Chondrocyte (in vitro differentiated cells): ENCODE results near the gene CFB. TPM values are rescaled to one million over a fixed set of nuclear protein-coding genes. Genes with fewer than 3 reads are reported as not detected.
A peak's percentile ranks its signal among the peaks of the same experiment; 100 is the strongest.

Experiments used
- DNase-seq: peaks from one replicate; pipeline ENCODE4 v3.0.0; 2021; ENCODE audit warnings: mixed read lengths, low spot score
- H3K27ac Mint-ChIP-seq: one replicate; pipeline ENCODE4 v1.8.0; 2021; ENCODE audit warnings: mild to moderate bottlenecking, moderate library complexity, mixed read lengths; ENCODE audit not compliant: unreplicated experiment
- H3K27me3 Mint-ChIP-seq: 2 replicates; pipeline ENCODE4 v1.8.0; 2021; ENCODE audit warnings: low read depth, mixed read lengths
- H3K36me3 Mint-ChIP-seq: 2 replicates; pipeline ENCODE4 v1.8.0; 2021; ENCODE audit warnings: low read depth, mixed read lengths
- H3K4me1 Mint-ChIP-seq: 2 replicates; pipeline ENCODE4 v1.8.0; 2021; ENCODE audit warnings: low read depth, mild to moderate bottlenecking, mixed read lengths
- H3K4me3 Mint-ChIP-seq: one replicate; pipeline ENCODE4 v1.8.0; 2021; ENCODE audit warnings: mild to moderate bottlenecking, moderate library complexity, mixed read lengths; ENCODE audit not compliant: unreplicated experiment
- H3K9me3 Mint-ChIP-seq: 2 replicates; pipeline ENCODE4 v1.8.0; 2021; ENCODE audit warnings: low read depth, mixed read lengths
- CTCF ChIP-seq: fragments of 200-600 bp; sonication (generic); IDR thresholded peaks from 2 replicates; pipeline ENCODE4 v1.5.0; 2021; ENCODE audit warnings: antibody characterized with exemption, mild to moderate bottlenecking, moderate library complexity
- total RNA-seq: library from RNA; stranded (reverse); gene quantifications from 3 replicates; pipeline ENCODE4 v1.2.1, GENCODE V29; 2021

The CFB gene
- total RNA-seq, 1 donor from 2014 or later = 3.2 TPM

- TF ChIP-seq CTCF = no peak
- Mint-ChIP-seq H3K4me3 (no peak overlapping the region), H3K9me3 (no peaks in the 10 kb centered on the region), H3K27ac (peak overlapping the region; percentile 49), H3K27me3 (peaks cover 3% of the 10 kb centered on the region), H3K4me1 (peaks cover 18% of the 10 kb centered on the region), H3K36me3 (peaks cover 5% of the 10 kb centered on the region)
- DNase-seq = peak; percentile 64
These were observed 533 bp downstream of the CFB start for GRCh38 chr6:31946370-31946885.

DNA sequence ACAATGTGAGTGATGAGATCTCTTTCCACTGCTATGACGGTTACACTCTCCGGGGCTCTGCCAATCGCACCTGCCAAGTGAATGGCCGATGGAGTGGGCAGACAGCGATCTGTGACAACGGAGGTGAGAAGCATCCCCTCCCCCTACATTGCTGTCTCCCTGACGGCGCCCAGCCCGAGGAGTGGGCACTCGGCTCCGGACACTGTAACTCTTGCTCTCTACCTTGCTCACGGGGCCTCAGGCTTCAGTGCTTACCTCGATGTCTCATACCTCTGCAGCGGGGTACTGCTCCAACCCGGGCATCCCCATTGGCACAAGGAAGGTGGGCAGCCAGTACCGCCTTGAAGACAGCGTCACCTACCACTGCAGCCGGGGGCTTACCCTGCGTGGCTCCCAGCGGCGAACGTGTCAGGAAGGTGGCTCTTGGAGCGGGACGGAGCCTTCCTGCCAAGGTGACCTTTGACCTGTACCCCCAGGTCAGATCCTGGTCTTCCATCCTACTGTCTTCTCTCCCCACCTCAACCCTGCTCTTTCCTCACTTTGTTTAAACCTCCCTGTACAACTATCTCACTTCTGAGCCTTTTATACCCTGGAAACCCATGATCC lies 1.3 kb downstream of the CFB start:
- no peak overlapping the region for H3K4me3 Mint-ChIP-seq
- H3K27me3 Mint-ChIP-seq = peaks cover 3% of the 10 kb centered on the region
- H3K27ac Mint-ChIP-seq = no peak overlapping the region
- peak; percentile 69 for DNase-seq
- peaks cover 17% of the 10 kb centered on the region for H3K4me1 Mint-ChIP-seq
- no peak for TF ChIP-seq CTCF
- peaks cover 5% of the 10 kb centered on the region for H3K36me3 Mint-ChIP-seq
- H3K9me3 Mint-ChIP-seq = no peaks in the 10 kb centered on the region

GRCh38 chr6:31947864-31948263 lies 2.0 kb downstream of the CFB start:
- peaks cover 17% of the 10 kb centered on the region for H3K4me1 Mint-ChIP-seq
- no peak overlapping the region for H3K27ac Mint-ChIP-seq
- H3K36me3 Mint-ChIP-seq = peaks cover 6% of the 10 kb centered on the region
- no peak for TF ChIP-seq CTCF
- DNase-seq = no peak
- no peaks in the 10 kb centered on the region for H3K27me3 Mint-ChIP-seq
- no peak overlapping the region for H3K4me3 Mint-ChIP-seq
- no peaks in the 10 kb centered on the region for H3K9me3 Mint-ChIP-seq

DNA sequence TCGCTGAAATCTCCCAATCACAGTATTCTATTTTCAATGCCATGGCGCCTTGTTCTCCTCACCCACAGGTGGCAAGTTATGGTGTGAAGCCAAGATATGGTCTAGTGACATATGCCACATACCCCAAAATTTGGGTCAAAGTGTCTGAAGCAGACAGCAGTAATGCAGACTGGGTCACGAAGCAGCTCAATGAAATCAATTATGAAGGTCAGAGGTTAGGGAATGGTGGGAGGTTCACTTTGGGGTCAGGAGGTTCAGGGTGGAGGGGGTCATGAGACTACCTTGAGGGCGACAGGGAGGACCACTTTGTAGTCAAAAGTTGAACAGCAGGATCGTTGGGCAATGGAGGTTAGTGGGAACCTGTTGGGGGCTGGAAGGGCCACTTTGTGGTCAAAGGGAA lies 2.4 kb downstream of the CFB start:
- Mint-ChIP-seq H3K27me3 (no peaks in the 10 kb centered on the region), H3K4me1 (peaks cover 17% of the 10 kb centered on the region), H3K36me3 (peaks cover 9% of the 10 kb centered on the region), H3K9me3 (no peaks in the 10 kb centered on the region), H3K27ac (no peak overlapping the region), H3K4me3 (no peak overlapping the region)
- DNase-seq = no peak
- TF ChIP-seq CTCF = no peak

DNA sequence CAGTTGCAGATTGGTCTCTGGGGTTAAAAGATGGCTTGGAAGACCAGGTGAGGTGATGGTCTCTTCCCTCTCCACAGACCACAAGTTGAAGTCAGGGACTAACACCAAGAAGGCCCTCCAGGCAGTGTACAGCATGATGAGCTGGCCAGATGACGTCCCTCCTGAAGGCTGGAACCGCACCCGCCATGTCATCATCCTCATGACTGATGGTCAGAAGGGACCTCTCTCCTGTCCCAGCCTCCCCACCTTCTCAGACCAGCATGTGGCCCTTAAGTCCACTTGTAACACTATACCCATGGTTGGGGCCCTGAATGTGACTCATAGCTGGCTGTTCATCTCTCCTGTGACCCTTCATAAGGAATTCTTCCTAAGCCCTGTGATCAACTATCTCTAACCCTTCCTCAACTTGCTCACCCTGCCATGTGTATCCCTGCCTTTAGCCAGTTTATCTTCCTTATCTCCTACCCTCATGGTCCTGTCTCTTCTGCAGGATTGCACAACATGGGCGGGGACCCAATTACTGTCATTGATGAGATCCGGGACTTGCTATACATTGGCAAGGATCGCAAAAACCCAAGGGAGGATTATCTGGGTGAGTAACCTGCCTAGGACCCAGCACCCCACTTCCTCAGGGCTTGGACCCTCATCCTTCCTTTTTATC lies 3.0 kb downstream of the CFB start:
- TF ChIP-seq CTCF = no peak
- no peaks in the 10 kb centered on the region for H3K9me3 Mint-ChIP-seq
- H3K27ac Mint-ChIP-seq = no peak overlapping the region
- peaks cover 17% of the 10 kb centered on the region for H3K4me1 Mint-ChIP-seq
- H3K36me3 Mint-ChIP-seq = peaks cover 14% of the 10 kb centered on the region
- H3K4me3 Mint-ChIP-seq = no peak overlapping the region
- no peaks in the 10 kb centered on the region for H3K27me3 Mint-ChIP-seq
- no peak for DNase-seq
